HG03095 (cell line): Measurements from ENCODE around the gene MAPK14.
"Not testable (repeated sequence)": the region's sequence is repeated elsewhere in the genome, so short reads cannot be mapped to it uniquely, and the experiment has no call there.

Source experiments
- ATAC-seq: cut with Tn5 transposase; IDR thresholded peaks from one replicate; pipeline ENCODE4 v1.9.1; 2021; ENCODE audit warnings: moderate library complexity; ENCODE audit not compliant: unreplicated experiment

The MAPK14 gene

DNA sequence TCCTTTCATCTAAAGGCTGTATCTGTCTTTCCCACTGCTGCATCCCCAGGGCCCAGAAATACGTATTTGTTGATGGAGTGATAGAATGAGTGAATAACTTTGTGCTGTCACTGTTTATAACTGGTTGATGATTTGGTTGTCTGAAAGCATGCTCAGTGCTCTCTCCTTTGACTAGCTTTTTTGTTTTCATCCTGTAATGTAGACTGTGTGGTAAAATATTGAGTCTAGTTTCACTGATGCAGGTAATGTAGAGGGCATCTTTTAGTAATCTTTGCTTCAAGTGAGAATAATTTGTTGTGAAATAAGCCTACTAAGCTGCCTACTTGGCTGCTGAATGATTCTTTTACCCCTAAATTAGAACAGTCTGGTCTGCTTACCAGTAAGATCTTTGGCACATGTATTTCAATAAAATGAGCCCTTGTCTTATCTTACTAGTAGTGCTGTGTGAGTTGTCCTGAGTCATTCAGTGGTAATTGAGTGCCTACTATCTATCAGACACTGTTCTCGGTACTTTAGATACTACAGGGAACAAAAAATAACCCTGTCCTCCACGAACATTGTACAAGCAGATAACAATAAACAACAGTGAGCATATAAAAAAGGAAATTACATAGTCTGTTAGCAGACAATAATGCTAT, 39.9 kb downstream of the MAPK14 start:
- no peak for ATAC-seq

DNA sequence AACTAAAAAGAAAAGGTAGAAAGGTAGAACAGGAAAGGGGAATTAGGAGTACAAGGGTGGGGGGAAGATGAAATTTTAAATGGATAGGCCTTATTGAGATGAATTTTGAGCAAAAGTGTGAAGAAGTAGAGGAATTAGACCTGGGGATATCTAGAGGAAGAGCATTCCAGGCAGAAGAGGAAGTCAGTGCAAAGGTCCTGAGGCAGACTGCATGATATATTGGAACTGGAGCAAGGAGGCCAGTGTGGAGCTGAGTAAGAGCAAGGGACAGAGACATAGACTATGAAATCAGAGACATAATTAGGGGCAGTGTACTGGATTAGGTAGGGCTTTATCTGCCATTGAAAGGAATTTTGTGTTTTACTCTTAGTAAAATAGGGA, 40.4 kb downstream of the MAPK14 start:
- ATAC-seq: no peak

GRCh38 chr6:36068586-36068985, 41.0 kb downstream of the MAPK14 start:
- ATAC-seq: no peak

GRCh38 chr6:36069573-36069972, 42.0 kb downstream of the MAPK14 start:
- no peak for ATAC-seq

GRCh38 chr6:36070252-36070651, 42.6 kb downstream of the MAPK14 start:
- ATAC-seq: no peak

DNA sequence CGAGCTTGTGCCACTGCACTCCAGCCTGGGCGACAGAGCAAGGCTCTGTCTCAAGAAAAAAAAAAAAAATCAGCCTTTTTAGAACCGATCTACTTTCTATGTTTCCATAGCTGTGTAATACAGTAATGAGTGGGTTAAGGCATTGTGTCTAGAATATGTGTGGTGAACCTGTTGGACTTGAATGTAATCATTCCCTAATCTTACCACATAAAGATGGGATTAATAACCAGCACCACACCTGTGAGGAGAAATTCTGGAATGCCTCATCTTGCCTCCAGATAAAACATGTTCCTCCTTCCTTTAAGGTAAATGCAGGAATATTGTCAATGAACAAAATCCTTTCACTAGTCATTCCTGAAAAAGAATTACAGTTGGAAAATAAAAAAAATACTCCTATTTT, 43.7 kb downstream of the MAPK14 start:
- no peak for ATAC-seq

- ATAC-seq: no peak
Observed at GRCh38 chr6:36071714-36072113, 44.1 kb downstream of the MAPK14 start.

DNA sequence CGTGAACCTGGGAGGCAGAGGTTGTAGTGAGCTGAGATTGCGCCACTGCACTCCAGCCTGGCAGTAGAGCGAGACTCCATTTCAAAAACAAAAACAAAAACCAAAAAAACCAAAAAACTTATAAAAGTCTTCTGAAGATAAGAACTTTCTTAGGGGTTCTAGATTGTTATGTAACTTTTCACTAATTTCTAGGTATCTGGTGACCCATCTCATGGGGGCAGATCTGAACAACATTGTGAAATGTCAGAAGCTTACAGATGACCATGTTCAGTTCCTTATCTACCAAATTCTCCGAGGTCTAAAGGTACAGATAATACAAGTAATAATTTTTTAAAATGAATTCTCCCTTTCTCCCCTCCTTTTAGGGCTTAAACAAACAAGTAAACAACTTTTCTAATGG, 45.1 kb downstream of the MAPK14 start:
- ATAC-seq: no peak

DNA sequence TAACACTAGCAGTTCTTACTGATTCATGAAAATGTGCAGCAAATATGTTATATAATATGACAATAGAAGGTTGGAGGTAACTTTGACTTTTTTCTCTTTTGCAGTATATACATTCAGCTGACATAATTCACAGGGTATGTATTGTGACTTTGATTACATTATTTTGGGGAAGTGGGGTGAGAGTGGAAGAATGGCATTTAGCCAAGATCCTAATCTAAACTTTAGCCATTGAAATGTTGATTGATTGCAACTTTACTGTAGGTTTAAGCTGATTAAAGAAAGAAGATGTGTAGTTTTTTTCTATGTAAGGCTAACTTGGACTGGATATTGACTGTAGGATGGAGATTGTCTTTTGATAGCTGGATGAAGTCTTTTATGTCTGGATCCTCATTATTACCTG, 46.0 kb downstream of the MAPK14 start:
- no peak for ATAC-seq

DNA sequence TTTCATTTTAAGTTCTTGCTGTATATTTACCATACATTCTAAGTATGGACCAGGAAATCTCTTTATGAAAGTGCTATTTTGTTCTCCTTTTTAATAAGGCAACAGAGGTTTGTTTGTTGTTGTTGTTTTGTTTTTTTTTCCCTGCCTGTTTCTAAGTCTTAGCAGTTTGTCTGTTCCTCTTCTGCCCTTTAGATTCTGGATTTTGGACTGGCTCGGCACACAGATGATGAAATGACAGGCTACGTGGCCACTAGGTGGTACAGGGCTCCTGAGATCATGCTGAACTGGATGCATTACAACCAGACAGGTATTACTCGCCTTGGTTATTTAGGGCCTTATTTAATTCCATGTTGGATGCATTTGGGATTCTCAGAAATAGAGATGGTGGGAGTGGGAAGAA, 48.0 kb downstream of the MAPK14 start:
- ATAC-seq: no peak

DNA sequence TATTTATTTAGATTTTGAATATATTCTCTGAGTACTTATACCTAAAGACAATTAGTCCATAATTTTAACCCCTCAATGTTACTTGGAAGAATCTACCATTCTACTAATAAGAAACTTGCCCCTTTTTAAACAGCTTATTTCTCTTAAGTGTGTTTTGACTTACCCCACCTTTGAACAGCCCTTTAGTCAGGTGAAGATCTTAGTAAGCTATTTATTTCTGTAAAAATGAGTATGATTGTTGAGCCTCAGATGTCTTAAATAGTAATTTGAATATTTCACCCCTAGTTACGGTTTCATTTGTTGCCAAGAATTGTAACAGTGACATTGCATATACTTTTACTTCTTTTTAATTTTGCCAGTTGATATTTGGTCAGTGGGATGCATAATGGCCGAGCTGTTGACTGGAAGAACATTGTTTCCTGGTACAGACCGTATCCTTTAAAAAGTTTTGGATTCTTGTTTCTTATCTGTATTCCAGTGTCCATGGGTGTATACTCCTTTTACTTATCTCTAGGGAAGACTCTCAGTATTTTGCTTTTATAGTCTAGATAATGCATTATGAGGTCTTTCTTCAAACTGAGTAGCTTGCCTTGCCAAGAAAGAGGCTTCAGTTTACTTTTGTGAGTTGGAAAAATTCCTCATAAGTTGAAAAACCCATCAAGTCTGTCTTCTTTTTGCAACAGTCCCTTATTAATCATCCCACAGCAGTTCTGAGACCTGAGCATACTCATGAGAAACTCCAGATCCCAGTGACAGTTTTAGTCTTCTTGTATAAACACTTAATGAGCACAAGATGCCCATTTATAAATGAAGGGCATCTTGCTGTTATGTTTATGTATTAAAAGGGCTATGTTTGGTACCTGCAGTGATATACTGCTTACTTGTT, 48.8 kb downstream of the MAPK14 start:
- ATAC-seq: no peak

GRCh38 chr6:36078159-36078558, 50.6 kb downstream of the MAPK14 start:
- no peak for ATAC-seq

GRCh38 chr6:36079601-36080000, 52.0 kb downstream of the MAPK14 start:
- no peak for ATAC-seq

DNA sequence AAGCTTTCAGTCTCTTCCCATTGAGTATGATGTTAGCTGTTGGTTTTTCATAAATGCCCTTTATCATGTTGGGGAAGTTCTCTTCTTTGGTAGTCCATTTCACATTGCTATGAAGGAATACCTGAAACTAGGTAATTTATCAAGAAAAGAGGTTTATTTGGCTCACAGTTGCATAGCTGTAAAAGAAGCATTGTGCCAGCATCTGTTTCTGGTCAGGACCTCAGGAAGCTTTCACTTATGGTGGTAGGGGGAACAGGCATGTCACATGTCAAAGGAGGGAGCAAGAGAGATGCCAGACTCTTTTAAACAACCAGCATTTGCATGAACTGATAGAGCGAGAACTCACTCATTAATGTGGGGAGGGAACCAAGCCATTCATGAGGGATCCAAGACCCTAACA, 54.7 kb downstream of the MAPK14 start:
- no peak for ATAC-seq

DNA sequence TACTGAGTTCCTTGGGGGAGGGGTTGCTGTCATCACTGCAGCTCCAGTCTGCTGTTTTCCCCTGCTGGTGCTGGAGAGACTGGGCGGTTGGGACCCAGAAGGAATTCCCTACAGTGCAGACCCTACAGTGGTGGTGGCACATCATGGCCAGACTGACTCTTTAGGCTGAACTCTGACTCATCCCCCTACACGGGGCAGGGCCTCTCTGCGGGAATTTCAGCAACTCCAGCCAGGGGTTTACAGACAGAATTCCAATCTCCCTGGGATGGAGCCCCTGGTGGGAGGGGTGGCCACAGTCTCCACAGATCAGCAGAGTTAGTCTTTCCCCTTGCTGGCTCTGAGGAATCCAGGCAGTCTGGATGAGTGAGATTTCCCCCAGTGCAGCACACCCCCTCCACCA, 55.8 kb downstream of the MAPK14 start:
- no peak for ATAC-seq

DNA sequence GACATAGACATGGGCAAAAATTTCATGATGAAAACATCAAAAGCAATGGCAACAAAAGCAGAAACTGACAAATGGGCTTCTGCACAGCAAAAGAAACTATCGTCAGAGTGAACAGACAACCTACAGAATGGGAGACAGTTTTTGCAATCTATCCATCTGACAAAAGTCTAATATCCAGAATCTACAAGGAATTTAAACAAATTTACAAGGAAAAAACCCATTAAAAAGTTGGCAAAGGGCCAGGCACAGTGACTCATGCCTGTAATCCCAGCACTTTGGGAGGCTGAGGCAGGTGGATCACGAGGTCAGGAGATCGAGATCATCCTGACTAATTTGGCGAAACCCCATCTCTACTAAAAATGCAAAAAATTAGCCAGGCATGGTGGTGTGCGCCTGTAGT, 60.6 kb downstream of the MAPK14 start:
- ATAC-seq: not testable (repeated sequence)

- no peak for ATAC-seq
Observed at GRCh38 chr6:36089048-36089447, 61.4 kb downstream of the MAPK14 start.

- no peak for ATAC-seq
Observed at GRCh38 chr6:36094238-36094637, 66.6 kb downstream of the MAPK14 start.

GRCh38 chr6:36094753-36095496, 67.3 kb downstream of the MAPK14 start:
- ATAC-seq: no peak

GRCh38 chr6:36095497-36096391, 68.1 kb downstream of the MAPK14 start:
- no peak for ATAC-seq
